HEK293T (cell line): ENCODE data around the gene EOGT.

Source experiments
- FOXA1 ChIP-seq: fragments of 450-650 bp; IDR thresholded peaks from 2 replicates; pipeline ENCODE4 v1.6.1; 2016; ENCODE audit warnings: mild to moderate bottlenecking
- SP1 ChIP-seq: fragments of 450-650 bp; IDR thresholded peaks from 2 replicates; pipeline ENCODE4 v1.6.1; 2017
- TARDBP ChIP-seq: fragments of 450-650 bp; IDR thresholded peaks from 2 replicates; pipeline ENCODE4 v1.6.1; 2016
- TF ChIP-seq, protein P1 (sequence below): fragments of 450-650 bp; IDR thresholded peaks from 2 replicates; pipeline ENCODE4 v1.6.1; 2016

DNA sequence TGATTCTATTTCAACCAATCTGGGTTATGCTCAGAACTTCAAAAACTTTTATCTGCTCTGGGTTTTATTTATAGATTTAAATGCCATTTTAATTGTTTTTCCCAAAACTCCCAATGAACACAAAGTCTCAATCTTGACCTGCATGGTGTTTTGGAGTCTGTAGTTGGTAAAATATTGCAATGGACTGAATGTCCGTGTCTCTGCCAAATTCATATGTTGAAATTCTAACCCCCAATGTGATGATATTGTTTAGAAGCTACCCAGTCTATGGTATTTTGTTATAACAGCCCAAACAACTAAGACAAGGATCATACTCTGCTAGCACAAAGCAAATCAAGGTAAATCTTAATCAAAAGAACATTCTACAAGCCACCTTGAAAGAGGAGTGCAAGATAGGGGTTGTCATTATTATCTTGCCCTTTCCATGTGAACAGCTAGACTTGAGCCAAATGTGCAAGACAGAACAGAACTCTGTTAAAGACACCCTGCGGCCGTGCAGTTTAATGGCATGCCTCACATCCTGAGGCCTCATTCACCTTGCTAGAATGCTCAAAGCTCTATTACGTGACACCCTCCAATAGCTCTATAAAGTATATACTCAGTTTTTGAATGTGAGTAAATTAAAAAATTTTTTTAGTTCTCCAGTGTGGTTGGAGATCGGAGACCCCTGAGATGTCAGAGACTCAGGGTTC lies 7.5 kb downstream of the EOGT start:
- TF ChIP-seq, protein P1, sequence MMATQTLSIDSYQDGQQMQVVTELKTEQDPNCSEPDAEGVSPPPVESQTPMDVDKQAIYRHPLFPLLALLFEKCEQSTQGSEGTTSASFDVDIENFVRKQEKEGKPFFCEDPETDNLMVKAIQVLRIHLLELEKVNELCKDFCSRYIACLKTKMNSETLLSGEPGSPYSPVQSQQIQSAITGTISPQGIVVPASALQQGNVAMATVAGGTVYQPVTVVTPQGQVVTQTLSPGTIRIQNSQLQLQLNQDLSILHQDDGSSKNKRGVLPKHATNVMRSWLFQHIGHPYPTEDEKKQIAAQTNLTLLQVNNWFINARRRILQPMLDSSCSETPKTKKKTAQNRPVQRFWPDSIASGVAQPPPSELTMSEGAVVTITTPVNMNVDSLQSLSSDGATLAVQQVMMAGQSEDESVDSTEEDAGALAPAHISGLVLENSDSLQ: no peak
- TF ChIP-seq TARDBP: no peak
- no peak for TF ChIP-seq FOXA1
- no peak for TF ChIP-seq SP1
